ENCODE measurements around the gene MAD2L2.

DNA sequence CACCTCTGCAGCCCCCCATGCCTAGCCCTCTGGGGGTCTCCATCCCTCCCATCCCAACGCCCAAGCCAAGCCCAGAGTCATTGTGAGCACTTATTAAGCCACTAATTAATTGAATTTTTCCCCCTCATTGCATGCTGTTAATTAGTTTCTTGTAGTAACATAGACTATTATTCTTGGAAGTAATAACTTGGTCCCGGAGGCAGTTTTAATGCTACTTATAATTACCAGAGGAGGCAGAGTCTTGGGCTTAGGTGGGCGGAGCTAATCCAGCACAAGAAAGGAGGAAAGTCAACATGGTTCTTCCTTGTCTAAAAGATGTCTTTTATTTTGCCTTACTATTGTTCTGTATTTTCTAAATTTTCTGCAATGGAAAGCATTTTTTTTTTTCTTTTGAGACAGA, 54.4 kb downstream of the MAD2L2 start:
- TF ChIP-seq GATA3 (IDR thresholded peaks at IDR 0.05; ENCODE audit: low read depth, low read length), result no peak
- no peak for TF ChIP-seq GATA2 (IDR thresholded peaks at IDR 0.05; ENCODE audit: low read depth, low read length)
